ENCODE data around the gene SMC6.

The SMC6 gene

DNA sequence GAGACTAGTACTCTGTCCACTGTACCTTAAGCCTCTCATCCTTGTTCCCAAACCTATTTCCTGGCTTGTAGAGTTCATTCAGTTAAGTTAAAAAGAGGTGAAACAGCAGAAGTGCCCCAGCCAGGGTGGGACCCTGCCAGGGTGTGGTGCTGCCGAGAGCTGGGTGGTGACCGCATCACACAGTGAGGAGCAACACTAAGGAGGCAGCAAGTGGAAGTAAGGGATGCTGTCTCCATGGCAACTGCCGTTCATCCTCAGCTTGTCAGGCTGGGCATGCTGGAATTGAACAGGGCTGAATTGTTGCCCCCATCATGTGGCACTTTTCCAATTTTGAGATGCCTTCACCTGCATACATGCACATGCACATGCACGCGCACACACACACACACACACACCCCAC lies 136.1 kb downstream of the SMC6 start:
- Histone ChIP-seq H3K9ac (ENCODE audit: low read length) (no peak overlapping the region), H3K36me3 (ENCODE audit: control insufficient read depth, insufficient read depth, low read length) (no peaks in the 10 kb centered on the region), H3K4me1 (ENCODE audit: control insufficient read depth, insufficient read depth, low read length) (peaks cover 9% of the 10 kb centered on the region), H3K4me3 (ENCODE audit: low read length) (no peak overlapping the region), H3K9me3 (ENCODE audit: control insufficient read depth, low read length) (no peaks in the 10 kb centered on the region), H3K27me3 (ENCODE audit: control insufficient read depth, insufficient read depth, low read length) (no peaks in the 10 kb centered on the region)

DNA sequence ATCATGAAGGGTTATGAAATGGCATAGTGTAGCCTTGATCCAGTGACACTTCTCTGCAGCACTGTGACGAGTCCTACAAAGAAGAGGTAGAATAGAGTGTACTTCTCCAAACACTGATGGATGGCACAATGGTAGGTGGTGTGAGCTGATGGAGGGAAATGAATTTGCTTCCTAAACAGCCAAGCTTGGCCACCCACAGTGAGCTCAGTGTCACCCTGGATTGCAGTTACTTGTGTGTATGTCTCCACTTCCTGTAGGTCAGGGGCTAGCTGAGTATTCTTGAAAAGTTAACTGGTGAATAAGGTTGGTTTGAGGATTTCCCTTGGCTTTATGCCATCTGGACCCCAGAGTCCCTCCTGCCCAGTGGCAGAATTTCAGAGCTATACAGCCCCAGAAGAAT lies 137.2 kb downstream of the SMC6 start:
- no peak overlapping the region for H3K4me3 ChIP-seq (ENCODE audit: low read length)
- H3K36me3 ChIP-seq (ENCODE audit: control insufficient read depth, insufficient read depth, low read length) = no peaks in the 10 kb centered on the region
- H3K9me3 ChIP-seq (ENCODE audit: control insufficient read depth, low read length) = no peaks in the 10 kb centered on the region
- H3K9ac ChIP-seq (ENCODE audit: low read length) = no peak overlapping the region
- peaks cover 9% of the 10 kb centered on the region for H3K4me1 ChIP-seq (ENCODE audit: control insufficient read depth, insufficient read depth, low read length)
- H3K27me3 ChIP-seq (ENCODE audit: control insufficient read depth, insufficient read depth, low read length) = no peaks in the 10 kb centered on the region

DNA sequence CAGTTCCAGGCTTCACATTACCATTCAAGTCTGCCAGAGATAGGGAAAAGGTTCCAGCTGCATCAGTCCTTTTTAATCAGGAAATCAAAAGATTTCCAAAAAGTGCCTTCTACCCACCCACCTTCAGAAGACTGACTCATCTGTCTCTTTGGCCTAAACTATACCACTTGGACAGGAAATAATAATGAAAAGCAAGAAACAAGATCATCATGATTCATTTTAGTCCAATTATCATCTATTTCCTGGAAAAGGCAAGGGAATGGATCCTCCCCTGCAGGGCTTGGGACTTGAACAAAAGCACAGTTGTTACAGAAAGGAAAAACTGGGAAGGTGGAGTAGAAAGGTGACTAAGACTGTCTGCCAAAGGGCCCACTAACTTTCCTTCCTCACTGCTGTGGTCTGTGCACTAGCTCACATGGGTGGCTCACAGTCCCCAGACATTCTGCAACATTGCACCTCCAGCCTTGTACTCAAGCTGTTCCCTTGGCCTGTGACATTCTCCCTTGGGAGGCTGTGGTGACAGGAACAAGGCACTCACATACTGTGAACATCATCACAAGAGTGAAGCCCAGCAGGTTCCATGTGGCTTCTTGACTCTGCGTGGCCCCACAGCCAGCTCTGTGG lies 137.8 kb downstream of the SMC6 start:
- Histone ChIP-seq H3K4me3 (ENCODE audit: low read length) (no peak overlapping the region), H3K27me3 (ENCODE audit: control insufficient read depth, insufficient read depth, low read length) (no peaks in the 10 kb centered on the region), H3K4me1 (ENCODE audit: control insufficient read depth, insufficient read depth, low read length) (peaks cover 9% of the 10 kb centered on the region), H3K9ac (ENCODE audit: low read length) (no peak overlapping the region), H3K9me3 (ENCODE audit: control insufficient read depth, low read length) (no peaks in the 10 kb centered on the region), H3K36me3 (ENCODE audit: control insufficient read depth, insufficient read depth, low read length) (no peaks in the 10 kb centered on the region)

DNA sequence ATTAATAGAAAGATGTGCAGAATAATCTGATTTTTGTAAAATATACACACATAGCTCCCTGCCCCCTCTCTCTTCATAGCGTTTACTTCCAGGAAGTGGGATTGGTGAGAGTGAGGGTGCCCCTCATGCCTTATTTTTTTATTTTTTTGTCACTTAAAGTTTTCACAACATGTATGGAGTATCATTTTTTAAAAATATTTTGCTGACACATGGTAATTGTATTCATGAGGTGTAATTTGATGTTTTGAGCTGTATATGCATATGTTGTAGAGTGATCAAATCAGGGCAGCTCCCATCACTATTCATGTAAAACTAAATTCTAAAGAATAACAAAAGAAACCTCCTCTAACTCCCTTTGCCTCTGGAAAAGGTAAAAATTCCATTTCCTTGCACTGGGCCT lies 138.5 kb downstream of the SMC6 start:
- Histone ChIP-seq H3K4me3 (ENCODE audit: low read length) (no peak overlapping the region), H3K27me3 (ENCODE audit: control insufficient read depth, insufficient read depth, low read length) (no peaks in the 10 kb centered on the region), H3K36me3 (ENCODE audit: control insufficient read depth, insufficient read depth, low read length) (no peaks in the 10 kb centered on the region), H3K4me1 (ENCODE audit: control insufficient read depth, insufficient read depth, low read length) (peaks cover 3% of the 10 kb centered on the region), H3K9ac (ENCODE audit: low read length) (no peak overlapping the region), H3K9me3 (ENCODE audit: control insufficient read depth, low read length) (no peaks in the 10 kb centered on the region)

DNA sequence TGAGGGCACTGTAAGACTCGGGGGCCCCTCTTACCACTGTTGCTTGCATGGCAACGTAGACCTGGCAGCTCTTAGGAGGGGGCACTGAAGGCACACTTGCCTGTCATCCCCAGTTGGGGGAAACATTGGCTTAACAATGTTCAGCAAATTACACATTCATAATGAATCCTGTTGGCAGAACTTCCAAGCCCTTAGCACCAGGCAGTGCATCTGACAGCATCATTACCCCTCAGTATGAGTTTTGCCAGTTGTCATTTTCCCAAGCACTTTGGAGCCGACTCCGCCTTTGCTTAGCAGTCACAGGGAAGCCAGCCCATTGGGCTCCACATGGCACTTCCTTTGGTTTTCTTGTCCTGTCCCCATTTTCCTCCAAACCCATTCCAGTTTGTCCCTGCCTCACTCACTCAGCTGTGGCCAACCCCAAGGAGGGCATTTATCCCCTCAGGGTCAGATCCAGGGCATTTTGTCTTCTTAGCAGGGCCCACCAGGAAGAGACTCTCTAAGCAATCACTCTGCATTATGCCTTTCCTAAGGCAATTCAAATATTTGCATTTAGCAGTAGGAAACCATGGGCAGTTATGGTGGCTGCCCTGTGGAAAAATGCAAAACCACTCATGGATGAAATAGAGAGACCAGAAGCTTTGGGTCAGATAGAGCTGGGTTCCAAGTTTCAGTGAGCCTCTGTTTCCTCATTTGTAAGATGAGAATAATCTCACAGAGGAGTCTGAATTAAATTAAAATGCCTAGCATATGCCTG lies 139.3 kb downstream of the SMC6 start:
- no peak overlapping the region for H3K4me3 ChIP-seq (ENCODE audit: low read length)
- no peaks in the 10 kb centered on the region for H3K9me3 ChIP-seq (ENCODE audit: control insufficient read depth, low read length)
- no peak overlapping the region for H3K9ac ChIP-seq (ENCODE audit: low read length)
- H3K27me3 ChIP-seq (ENCODE audit: control insufficient read depth, insufficient read depth, low read length) = no peaks in the 10 kb centered on the region
- no peaks in the 10 kb centered on the region for H3K36me3 ChIP-seq (ENCODE audit: control insufficient read depth, insufficient read depth, low read length)
- no peaks in the 10 kb centered on the region for H3K4me1 ChIP-seq (ENCODE audit: control insufficient read depth, insufficient read depth, low read length)

Measured in mucosa of stomach (tissue), 1 donor.